Airway epithelial cell (primary cell): Measurements from ENCODE around the gene OR5K3. TPM values are rescaled to one million over a fixed set of nuclear protein-coding genes. Genes with fewer than 3 reads are reported as not detected.

Experiments
- total RNA-seq: library from RNA; depleted of rRNA; stranded (reverse); fragments of >200 nt; gene quantifications from 2 replicates; pipeline ENCODE4 v1.2.3, GENCODE V29; 2015

The OR5K3 gene
- total RNA-seq = not detected in 2 replicates

GRCh38 chr3:98390366-98390765 lies at the start of gene OR5K3:
TSS of gene OR5K3 (plus strand) at chr3:98390666. CDS start at chr3:98390666, 0 bp downstream.

GRCh38 chr3:98353554-98353953 lies 36.9 kb upstream of the OR5K3 start, which contains the start of gene OR5K4:
TSS of gene OR5K4 (plus strand) at chr3:98353854. CDS start at chr3:98353854, 0 bp downstream.

Other genes starting within 250 kb of the OR5K3 start
- not detected in 2 replicates for gene OR5H14, start 243.2 kb upstream of the OR5K3 start, total RNA-seq
- gene OR5H15, start 224.0 kb upstream of the OR5K3 start, total RNA-seq = not detected in 2 replicates
- gene OR5H6, start 126.4 kb upstream of the OR5K3 start, total RNA-seq = not detected in 2 replicates
- not detected in 2 replicates for gene OR5H2, start 108.2 kb upstream of the OR5K3 start, total RNA-seq
- not detected in 2 replicates for gene OR5K4, start 36.8 kb upstream of the OR5K3 start, total RNA-seq
- gene OR5K1, start 72.5 kb downstream of the OR5K3 start, total RNA-seq = not detected in 2 replicates
- not detected in 2 replicates for gene OR5K2, start 107.0 kb downstream of the OR5K3 start, total RNA-seq
- 75.1 and 114 TPM in 2 replicates for gene CLDND1, start 132.2 kb downstream of the OR5K3 start, total RNA-seq
- gene GPR15, start 141.3 kb downstream of the OR5K3 start, total RNA-seq = not detected in 2 replicates
- gene CPOX, start 202.9 kb downstream of the OR5K3 start, total RNA-seq = 44.5 and 50.1 TPM in 2 replicates